HL-60 (cell line): ENCODE results near the gene ZNF322.

ENCODE experiments used
- DNase-seq, 2 experiments: peaks; one replicate each; pipeline ENCODE4 v3.0.0-alpha.2; 2010 to 2020; ENCODE audit warnings: low read depth in 1 of 2, low spot score in 1 of 2
- H3K27ac ChIP-seq: fragments of 250-450 bp; sonication (Bioruptor Pico); replicated peaks from 2 replicates; pipeline ENCODE4 v1.5.1; 2020; ENCODE audit warnings: mild to moderate bottlenecking, moderate library complexity
- H3K27me3 ChIP-seq: fragments of 250-450 bp; sonication (Bioruptor Pico); 2 replicates; pipeline ENCODE4 v1.5.1; 2021; ENCODE audit warnings: mild to moderate bottlenecking, moderate library complexity; ENCODE audit not compliant: insufficient read depth, poor library complexity, severe bottlenecking
- H3K4me3 ChIP-seq: replicated peaks from 2 replicates; pipeline ENCODE4 v1.5.1; 2011; ENCODE audit warnings: mild to moderate bottlenecking, control low read depth, low read length; ENCODE audit not compliant: insufficient read depth
- CTCF ChIP-seq: IDR thresholded peaks from one replicate; pipeline ENCODE4 v1.5.1; 2011; ENCODE audit warnings: low read length, control low read depth, inconsistent platforms; ENCODE audit not compliant: insufficient read depth
- GABPA ChIP-seq: IDR thresholded peaks from 2 replicates; pipeline ENCODE4 v1.6.1; 2012; ENCODE audit warnings: low read depth
- POLR2AphosphoS5 ChIP-seq: IDR thresholded peaks from 2 replicates; pipeline ENCODE4 v1.6.1; 2012; ENCODE audit warnings: low read depth
- REST ChIP-seq: IDR thresholded peaks from 2 replicates; pipeline ENCODE4 v1.6.1; 2012; ENCODE audit warnings: low read depth; ENCODE audit not compliant: insufficient replicate concordance
- SPI1 ChIP-seq: IDR thresholded peaks from 2 replicates; pipeline ENCODE4 v1.6.1; 2012; ENCODE audit warnings: low read depth, mild to moderate bottlenecking, borderline replicate concordance

The ZNF322 gene

GRCh38 chr6:26660000-26660361, 435 bp upstream of the ZNF322 start:
- no peak overlapping the region for H3K4me3 ChIP-seq
- no peak for TF ChIP-seq GABPA
- no peak for TF ChIP-seq REST
- TF ChIP-seq SPI1, result no peak
- no peak for TF ChIP-seq POLR2AphosphoS5
- no peak for TF ChIP-seq CTCF
- H3K27ac ChIP-seq, result no peak overlapping the region
- no peak for DNase-seq
- H3K27me3 ChIP-seq, result no peaks in the 10 kb centered on the region

- DNase-seq, result no peak
- TF ChIP-seq SPI1 (peak; percentile 84), GABPA (no peak), POLR2AphosphoS5 (no peak)
- H3K4me3 ChIP-seq, result no peak overlapping the region
Observed at GRCh38 chr6:26657256-26657655, 2.3 kb downstream of the ZNF322 start.

GRCh38 chr6:26653007-26653406, 6.5 kb downstream of the ZNF322 start:
- no peak for DNase-seq
- no peak overlapping the region for H3K27ac ChIP-seq
- no peaks in the 10 kb centered on the region for H3K27me3 ChIP-seq
- no peak overlapping the region for H3K4me3 ChIP-seq
- TF ChIP-seq REST, result no peak
- no peak for TF ChIP-seq CTCF
- no peak for TF ChIP-seq GABPA
- no peak for TF ChIP-seq SPI1
- TF ChIP-seq POLR2AphosphoS5, result no peak

More at GRCh38 chr6:26657256-26657655, 2.3 kb downstream of the ZNF322 start:
- H3K27me3 ChIP-seq, result no peaks in the 10 kb centered on the region
- H3K27ac ChIP-seq, result no peak overlapping the region

- Histone ChIP-seq H3K27ac (no peak overlapping the region), H3K4me3 (no peak overlapping the region), H3K27me3 (no peaks in the 10 kb centered on the region)
- TF ChIP-seq POLR2AphosphoS5, result no peak
- TF ChIP-seq SPI1, result no peak
- TF ChIP-seq GABPA, result no peak
- TF ChIP-seq REST, result no peak
- no peak for TF ChIP-seq CTCF
- no peak for DNase-seq
Observed at GRCh38 chr6:26651133-26651781, 8.3 kb downstream of the ZNF322 start.
